Stimulated activated CD4-positive, alpha-beta T cell treated with anti-CD3 and anti-CD28 coated beads, TNF-alpha, amount 100 ng/mL, for 1 hour (primary cell): ENCODE measurements around the gene MYCT1.
"Not testable (repeated sequence)": the region's sequence is repeated elsewhere in the genome, so short reads cannot be mapped to it uniquely, and the experiment has no call there.

ENCODE experiments used
- DNase-seq, 3 donors: peaks; one replicate each; pipeline ENCODE4 v3.0.0-alpha.2; 2020; ENCODE audit warnings: low read depth in 3 of 3, low spot score in 1 of 3

MYCT1 gene, protein sequence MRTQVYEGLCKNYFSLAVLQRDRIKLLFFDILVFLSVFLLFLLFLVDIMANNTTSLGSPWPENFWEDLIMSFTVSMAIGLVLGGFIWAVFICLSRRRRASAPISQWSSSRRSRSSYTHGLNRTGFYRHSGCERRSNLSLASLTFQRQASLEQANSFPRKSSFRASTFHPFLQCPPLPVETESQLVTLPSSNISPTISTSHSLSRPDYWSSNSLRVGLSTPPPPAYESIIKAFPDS

DNA sequence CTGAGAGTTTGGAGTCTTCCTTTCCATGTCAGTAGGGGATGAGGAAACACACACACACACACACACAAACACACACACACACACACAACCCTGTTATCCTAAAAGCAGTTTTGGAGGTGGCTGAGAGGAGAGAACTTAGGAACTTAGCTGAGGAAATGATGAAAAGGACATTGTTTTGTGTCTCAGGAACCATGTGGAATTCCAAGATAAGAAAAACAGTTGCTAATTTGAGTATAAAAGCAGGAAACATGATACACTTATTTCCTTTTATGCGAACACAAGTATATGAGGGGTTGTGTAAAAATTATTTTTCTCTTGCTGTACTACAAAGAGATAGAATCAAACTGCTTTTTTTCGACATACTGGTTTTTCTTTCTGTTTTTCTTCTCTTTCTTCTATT, at the start of gene MYCT1:
Gene MYCT1 (plus strand): TSS at position 264 of the 400 bp plus-strand sequence. CDS start 6 bp downstream, at position 270.
- no peak for DNase-seq

DNA sequence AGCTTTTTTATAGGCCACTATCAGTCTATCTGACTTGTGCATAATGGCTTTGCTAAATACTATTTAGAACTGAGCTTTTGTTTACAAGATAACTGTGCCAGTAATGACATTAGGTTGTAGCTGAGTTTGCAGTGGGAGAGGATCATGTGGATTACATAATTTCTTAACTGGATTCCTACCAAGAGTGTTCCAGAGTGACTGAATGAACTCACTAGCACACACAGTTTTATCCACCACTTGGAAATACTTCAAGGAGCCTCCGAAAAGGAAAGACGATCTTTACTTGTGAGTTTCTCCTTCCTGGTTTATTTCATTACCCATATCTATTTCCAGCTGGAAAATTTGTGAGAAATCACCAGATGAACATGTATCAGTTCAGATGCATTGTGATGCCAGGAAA, 49.6 kb upstream of the MYCT1 start:
- no peak for DNase-seq

DNA sequence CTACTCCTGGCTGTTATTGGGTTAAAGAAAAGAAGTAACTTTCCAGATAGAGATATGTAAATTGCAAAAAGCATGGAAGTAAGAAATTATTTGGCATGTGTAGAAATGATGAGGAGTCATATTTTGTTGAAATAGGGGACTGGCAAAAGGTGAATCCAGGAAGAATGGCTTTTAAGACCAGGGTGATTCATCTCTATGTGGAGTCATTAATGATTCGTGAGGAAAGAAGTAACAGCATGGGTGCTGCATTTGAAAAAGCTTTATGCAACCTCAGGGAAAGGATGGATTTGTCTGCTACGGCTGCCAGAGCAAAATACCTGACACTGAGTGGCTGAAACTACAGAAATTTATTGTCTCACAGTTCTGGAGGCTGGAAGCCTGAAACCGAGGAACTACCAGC, 45.7 kb upstream of the MYCT1 start:
- DNase-seq = no peak

DNA sequence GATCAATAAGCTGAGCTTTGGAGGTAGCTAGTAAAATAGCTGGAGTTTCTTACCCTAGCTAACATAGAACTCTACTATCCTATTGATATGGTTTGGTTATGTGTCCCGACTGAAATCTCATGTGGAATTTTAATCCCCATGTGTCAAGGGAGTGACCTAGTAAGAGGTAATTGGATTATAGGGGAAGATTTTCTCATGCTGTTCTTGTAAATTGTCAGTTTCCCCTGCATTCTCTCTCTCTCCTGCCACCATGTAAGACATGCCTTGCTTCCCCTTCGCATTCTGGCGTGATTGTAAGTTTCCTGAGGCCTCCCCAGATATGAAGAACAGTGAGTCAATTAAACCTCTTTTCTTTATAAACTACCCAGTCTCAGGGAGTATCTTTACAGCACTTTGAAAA, 35.9 kb upstream of the MYCT1 start:
- DNase-seq = no peak

DNA sequence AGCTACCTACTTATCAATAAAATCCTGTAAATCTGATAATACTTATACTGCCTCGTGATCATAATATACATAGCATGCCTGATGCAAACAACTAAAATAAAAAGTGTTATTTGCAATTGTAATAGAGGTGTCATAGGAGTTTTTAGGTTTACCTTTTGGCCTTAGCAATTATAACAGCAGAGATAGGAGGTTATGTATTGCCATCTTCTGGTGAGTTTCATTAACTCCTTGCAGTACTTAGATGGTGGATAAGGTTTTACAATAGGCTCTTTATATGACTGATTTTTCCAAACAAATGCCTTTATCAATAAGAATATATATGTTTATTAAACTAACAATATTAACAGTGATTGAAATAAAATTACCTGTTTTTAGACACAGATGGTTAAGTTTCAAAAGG, 27.8 kb upstream of the MYCT1 start:
- DNase-seq = no peak

DNA sequence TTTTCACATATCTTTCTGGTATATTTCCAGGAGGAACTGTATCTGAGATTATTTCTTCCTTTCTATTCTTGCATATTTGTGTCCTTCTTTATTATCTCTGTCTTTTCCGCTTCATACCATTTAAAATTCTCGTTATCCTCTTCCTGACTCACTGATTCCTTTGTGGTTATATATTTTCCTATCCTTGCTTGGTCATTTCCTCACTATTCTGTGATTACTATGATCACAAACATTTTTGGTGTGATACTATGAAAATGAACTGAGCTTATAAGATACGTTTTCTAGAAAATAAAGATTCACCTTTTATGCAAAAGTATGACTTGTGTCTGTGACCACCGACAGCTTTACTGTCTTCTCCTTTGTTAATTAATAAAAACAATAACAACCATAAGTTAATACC, 26.5 kb upstream of the MYCT1 start:
- DNase-seq = no peak

DNA sequence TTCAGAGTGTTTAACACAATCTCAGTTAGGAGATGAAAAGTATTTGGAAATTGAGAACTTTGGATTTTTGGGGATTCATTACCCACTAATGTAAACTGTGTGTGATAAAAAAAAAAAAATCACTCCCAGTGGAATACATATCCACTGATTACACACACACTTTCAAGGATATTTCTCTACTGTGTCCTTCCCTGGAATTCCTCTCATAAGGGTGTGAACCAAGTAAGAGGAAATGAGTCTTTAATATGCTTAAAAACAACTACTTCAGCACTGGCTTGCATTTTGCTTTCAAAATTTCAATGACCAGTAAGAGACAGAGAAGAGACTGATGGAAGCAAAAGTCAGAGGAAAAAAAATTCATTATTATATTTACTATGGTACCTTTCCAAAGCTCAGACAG, 24.5 kb upstream of the MYCT1 start:
- DNase-seq = no peak

DNA sequence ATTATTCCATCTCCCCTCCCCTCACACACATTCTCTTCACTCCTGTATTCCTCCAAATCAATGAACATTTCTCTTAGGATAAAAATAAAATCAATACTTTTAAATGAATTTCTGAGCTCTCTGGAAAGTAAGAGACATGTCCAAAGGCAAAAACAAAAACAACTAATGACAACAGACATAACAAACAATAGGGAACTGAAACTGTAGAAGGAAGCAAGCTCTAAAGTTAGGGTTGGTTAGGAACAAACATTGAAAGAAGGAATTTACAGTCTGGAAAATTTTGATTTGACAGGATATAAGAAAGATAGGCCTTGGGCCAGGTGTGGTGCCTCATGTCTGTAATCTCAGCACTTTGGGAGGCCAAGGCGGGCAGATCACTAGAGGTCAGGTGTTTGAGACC, 17.5 kb upstream of the MYCT1 start:
- no peak for DNase-seq

DNA sequence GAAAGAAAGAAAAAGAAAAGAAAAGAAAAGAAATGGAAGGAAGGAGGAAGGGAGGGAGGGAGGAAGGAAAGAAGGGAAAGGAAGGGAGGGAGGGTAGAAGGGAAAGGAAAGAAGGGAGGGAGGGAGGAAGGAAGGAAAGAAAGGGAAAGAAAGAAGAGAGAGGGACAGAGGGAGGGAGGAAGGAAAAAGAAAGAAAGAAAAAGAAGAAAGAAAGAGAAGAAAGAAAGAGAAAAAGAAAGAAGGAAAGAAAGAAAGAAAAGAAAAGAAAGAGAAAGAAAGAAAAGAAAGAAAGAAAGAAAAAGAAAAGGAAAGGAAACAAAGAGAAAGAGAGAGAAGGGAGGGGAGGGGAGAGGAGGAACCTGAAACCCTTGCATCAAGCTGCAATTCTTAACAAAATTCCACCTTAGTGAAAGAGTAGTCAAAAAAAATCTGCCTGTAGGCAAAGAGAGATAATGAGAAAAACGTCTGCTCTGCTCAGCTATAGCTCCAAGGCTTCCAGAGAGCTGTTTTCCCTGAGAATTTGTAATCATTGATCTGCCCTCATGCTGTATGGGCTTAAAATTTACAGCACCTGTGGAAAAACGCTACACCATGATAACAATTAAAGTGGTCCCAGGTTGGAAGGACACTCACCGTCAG, 16.7 kb upstream of the MYCT1 start:
- no peak for DNase-seq

DNA sequence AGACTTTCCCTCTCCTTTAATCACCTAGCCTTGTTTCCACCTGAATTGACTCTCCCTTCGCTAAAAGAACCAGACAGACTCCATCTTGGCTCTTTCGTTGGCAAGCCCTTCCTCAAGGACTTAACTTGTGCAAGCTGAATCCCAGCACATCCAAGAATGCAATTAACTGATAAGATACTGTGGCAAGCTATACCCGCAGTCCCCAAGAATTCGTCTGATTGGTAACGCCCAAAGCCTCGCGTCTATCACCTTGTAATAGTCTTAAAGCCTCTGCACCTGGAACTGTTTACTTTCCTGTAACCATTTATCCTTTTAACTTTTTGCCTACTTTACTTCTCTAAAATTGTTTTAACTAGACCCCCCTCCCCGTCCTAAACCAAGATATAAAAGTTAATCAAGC, 15.6 kb upstream of the MYCT1 start:
- no peak for DNase-seq

DNA sequence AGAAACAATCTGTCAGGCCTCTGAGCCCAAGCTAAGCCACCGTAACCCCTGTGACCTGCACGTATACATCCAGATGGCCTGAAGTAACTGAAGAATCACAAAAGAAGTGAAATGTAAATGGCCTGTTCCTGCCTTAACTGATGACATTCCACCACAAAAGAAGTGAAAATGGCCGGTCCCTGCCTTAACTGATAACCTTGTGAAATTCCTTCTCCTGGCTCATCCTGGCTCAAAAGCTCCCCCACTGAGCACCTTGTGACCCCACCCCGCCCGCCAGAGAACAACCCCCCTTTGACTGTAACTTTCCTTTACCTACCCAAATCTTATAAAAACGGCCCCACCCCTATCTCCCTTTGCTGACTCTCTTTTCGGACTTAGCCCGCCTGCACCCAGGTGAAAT, 14.8 kb upstream of the MYCT1 start:
- not testable (repeated sequence) for DNase-seq

DNA sequence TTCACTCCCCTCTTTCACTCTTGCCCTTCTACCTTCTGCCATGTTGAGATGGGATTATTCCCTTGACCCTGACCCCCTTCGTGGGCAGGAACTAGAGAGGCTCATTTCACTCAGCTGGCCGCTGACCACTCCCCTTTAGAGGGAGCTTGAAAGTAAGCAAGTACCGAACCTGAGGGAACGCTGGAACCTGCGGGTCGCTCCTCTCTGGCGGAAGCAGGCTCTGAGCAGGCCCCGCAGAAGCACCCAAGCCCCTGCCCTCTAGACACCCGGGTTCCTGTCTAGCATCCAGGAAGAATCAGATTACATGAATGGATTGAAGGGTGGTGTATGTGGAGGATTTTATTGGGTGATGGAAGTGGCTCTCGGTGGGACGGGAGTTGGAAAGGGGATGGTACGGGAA, 11.9 kb upstream of the MYCT1 start:
- DNase-seq = no peak

DNA sequence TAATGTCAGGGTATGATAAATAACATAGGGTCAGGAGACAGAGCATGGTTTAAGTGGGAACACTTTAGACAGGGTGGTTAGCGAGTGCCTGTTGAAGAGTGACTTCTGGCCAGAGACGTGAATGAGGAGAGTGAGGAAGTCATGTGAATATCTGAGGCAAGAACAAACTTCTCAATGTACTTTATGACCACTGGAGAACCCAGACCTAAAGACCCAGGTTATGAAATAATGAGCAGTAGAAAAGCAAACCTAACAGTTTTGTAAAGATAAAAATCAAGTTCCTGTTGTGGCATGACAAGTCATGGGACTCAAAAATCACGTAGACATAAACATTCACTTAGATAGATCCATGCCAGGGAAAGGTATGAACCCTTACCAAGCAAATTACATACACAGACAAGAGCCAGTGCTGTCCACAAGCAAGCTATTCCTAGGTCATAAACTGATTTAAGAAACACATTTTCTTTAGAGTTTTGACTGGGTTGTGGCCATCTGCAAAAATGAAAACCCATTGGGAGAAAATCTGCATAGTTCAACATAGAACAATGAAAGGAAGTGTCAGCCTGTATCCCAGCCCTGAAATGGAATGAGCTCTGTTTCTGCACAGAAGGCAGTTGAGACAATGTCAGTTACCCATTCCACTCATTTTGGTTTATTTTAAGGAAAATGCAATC, 2.2 kb upstream of the MYCT1 start:
- no peak for DNase-seq

DNA sequence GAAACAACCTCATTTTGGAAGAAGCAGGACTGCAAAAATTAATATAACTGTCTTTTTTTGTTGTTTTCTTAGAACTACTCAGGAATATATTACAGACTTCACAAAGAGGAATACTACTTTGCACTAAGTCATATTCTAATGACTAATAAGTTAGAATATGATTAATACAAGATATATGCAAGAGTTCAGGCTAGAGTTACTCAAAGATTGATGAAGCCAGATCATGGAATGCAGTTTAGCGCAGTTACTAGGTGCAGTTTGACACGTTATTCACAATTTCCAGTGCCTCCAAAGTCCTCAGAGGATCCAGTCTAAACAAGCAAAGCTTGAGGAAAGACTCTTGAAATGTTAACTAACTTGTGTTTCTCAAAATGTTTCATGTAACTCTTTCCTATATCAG, 1.2 kb upstream of the MYCT1 start:
- DNase-seq = no peak

DNA sequence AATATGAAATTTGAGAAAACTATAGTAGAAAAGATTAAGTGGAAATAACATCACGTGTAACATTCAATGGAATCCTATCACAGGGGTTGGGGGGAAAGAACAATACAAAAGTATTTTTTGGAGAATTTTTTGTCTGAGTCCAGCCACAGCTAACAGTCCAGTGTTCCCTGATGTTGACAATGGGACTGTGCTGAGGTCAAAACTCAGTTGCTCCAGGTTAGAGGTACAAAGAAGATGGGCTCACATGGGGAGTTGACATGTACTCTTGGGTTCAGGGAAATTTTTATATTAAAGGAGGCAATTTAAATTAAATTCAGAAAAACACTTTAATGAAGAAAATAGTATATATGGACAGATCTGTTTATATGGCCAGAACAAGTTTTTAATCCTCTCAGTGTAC, 995 bp downstream of the MYCT1 start:
- no peak for DNase-seq

DNA sequence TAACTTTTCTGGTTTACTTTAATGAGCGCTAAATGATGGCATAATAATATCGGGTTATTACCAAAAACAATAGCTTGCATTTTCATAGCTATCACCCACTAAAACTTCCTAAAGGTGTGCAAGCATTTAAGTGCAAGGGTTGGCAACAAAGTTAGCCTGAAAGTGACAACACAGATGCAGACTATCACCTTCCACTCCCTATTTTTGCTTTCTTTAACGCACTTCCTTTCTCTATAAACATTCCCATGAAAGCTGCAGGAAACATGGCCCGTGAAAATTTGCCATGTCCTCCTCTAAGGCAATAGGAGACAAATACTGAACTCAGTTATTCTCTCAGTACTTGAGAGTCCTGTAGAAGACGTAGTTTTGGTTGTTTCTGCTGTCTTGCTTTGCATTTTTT, 2.7 kb downstream of the MYCT1 start:
- DNase-seq = no peak

DNA sequence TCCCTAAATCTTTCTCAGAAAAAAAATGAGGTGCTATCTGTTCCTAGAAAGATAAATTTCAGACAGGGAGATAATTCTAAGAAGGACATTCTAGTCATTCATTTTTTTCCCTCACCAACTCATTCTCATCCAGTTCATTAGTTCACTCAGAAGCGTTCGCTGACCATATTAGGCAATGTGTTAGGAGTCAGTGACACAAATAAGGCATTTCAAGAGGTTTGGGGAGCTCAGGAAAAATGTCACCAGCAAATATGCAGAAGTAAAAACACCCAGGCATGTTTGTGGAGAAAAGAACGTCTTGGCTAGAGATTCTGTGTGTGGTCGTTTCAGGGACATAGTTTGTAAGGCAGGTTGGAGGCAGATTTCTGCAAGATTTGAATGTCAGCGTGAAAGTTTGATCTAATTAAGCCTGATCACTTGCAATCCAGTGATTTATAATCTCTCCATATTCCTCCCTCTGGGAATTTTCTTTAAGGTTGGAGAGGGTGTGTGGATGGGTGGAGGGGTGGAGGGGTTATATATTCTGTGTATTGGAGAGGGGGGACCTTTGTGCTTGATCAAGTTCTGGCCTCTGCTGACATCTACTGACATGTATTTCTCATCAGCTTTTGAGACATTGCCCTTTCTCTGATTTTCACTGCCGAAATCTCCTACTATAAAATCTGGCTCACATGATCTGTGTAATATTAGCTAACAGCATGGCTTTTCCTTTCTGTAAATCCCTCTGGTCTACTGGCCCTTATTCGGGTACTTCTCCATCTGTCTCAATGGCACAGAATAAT, 3.6 kb downstream of the MYCT1 start:
- DNase-seq = no peak

DNA sequence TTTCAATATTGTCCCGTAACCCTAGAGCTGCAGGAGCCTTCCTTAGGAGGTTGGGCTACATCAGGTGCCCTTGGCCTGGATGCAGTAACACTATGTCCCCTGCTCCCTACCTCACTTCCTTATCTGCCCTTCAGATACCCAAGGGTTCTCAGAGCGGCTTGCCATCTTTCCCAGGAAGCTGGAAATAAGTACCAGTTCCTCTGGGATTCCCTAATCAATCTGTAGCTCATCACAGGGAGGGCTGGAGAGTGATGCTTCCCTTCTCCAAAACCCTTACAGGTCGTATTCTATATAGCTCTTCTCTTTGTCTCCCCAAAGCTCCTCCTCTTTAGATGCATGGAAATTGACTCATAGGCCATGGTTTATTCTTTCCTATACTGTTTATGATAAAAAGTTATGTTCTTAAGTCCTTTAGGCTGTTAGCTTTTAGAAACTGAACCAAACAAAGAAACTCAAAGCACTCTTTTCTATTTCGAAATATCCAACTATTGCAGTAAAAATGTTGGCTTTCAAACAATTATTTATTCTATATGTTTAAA, 4.2 kb downstream of the MYCT1 start:
- no peak for DNase-seq

DNA sequence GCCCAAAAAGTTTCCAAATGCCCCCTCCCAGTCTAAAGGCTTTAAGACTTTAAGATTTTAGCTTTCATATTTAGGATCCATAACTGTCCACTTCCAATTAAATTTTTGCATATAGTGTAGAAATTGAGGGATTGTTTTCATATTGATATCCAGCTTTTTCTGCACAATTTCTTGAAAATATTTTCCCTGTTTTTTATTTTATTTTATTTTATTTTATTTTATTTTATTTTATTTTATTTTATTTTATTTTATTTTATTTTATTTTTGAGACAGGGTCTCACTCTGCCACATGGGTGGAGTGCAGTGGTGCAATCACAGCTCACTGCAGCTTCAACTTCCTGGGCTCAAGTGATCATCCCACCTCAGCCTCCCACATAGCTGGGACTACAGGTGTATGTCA, 6.1 kb downstream of the MYCT1 start:
- not testable (repeated sequence) for DNase-seq

DNA sequence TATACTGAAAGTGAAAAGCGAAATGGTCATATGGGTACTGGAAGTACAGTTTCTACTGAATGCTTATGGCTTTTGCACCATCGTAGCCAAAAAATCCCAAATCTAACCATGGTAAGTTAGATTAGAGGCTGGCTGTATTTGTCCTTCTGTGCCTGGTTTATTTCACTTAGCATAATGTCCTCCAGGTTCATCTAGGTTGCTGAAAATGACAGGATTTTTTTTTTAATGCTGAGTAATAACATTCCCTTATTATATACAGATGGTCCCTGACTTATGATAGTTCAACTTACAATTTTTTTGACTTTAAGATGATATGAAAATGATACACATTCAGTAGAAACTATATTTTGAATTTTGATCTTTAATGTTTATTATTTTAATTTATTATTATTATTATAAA, 7.6 kb downstream of the MYCT1 start:
- DNase-seq = no peak

DNA sequence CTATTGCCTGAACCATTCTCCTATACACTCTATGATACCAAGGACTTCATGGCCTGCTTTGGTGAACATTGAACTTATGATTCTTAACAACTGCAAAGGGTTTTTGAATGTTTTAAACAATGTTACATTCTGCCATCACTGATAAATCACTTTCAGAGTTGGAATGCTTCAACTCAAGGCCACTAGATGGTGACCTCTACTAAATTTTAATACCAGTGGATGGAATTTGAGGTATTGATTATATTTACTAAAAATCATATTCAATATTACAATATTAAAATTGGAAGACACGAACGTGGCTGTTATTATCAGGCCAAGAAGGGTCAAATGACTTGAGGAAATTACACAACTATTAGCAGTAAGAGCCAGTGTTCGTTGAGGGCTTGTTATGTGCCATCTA, 18.6 kb downstream of the MYCT1 start:
- no peak for DNase-seq

DNA sequence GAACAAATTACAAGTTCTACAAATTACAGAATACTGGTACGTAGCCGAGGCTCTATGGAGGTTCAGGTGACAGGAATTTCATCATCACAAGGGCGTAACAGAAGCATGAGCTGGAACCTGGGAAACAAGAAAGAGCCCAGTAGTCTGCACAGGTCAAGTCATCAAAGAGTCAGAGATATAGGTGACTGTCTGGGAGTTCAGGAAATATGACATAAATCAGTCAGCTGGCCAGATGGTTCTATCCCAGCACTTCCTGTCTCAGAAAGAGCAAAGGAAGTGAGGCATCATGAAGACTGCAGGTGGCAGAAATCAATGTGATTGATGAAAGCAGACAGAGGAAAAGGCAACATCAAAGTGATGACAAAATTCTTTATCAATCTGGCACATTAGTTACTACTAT, 23.3 kb downstream of the MYCT1 start:
- no peak for DNase-seq
